SK-MEL-5 (cell line): ENCODE data around the gene VWDE. TPM values are rescaled to one million over a fixed set of nuclear protein-coding genes. Genes with fewer than 3 reads are reported as not detected.
A peak's percentile ranks its signal among the peaks of the same experiment; 100 is the strongest.
"Not testable (repeated sequence)": the region's sequence is repeated elsewhere in the genome, so short reads cannot be mapped to it uniquely, and the experiment has no call there.

Source experiments
- DNase-seq: peaks from one replicate; pipeline ENCODE4 v3.0.0-alpha.2; 2016; ENCODE audit warnings: low read depth, low spot score
- in situ Hi-C: cut with HindIII; loops from 2 replicates; pipeline ENCODE4 v1.10.0; 2016; ENCODE audit warnings: low sequenced_read_pairs, high pct_unique_total_duplicates, low pct_unique_long_range_greater_than_20kb
- total RNA-seq: library from RNA; depleted of rRNA; stranded (reverse); fragments of >200 nt; shearing (Covaris generic); gene quantifications from 2 replicates; pipeline ENCODE4 v1.2.3, GENCODE V29; 2014

Gene VWDE
- total RNA-seq, 1 experiment from 2014 or later, result 0.32 TPM

- DNase-seq, result no peak
- in situ Hi-C loops, result no loop called here
Measured at GRCh38 chr7:12410523-12410922, 6.9 kb upstream of the VWDE start.

DNA sequence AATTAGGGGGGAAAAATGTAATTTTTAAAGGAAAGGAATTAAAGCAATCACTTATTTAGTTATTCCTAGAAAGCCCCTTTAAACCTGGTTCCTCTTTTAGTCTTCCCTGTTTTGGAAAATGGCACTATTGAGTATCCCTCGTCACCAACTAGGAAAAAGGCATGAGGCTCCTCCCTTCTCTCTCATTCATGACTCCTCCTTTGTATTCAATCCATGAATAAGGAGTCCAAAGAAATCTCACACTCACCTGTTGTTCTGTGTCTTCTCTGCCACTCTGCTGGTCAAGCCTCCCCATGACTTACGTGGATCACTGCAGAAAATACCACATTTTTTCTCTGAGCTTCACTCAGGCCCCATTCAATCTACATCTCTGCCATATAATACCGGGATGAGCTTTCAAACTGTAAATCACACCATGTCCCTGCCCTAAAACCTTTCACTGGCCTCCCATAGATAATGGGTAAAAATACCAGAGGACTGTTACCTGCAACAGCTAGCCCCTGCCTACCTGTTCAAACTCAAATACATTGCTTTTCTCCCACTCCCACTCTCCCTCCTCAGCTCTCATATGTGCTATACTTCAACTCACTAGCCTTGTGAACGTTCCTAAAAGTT lies 5.5 kb upstream of the VWDE start:
- in situ Hi-C loops, result no loop called here
- no peak for DNase-seq

GRCh38 chr7:12407652-12408051 lies 4.0 kb upstream of the VWDE start:
- DNase-seq, in situ Hi-C loops: not testable (repeated sequence)

- in situ Hi-C loops, result no loop called here
Measured at GRCh38 chr7:12402365-12402725, 1.3 kb downstream of the VWDE start.

GRCh38 chr7:12401538-12402364 lies 1.9 kb downstream of the VWDE start:
- in situ Hi-C loops, result no loop called here
- no peak for DNase-seq

More at GRCh38 chr7:12402365-12402725, 1.3 kb downstream of the VWDE start:
- no peak for DNase-seq

- no peak for DNase-seq
- in situ Hi-C loops, result no loop called here
Measured at GRCh38 chr7:12398186-12398585, 5.5 kb downstream of the VWDE start.

- DNase-seq, result no peak
- in situ Hi-C loops, result no loop called here
Measured at GRCh38 chr7:12397671-12398070, 6.0 kb downstream of the VWDE start.

GRCh38 chr7:12396670-12397069 lies 7.0 kb downstream of the VWDE start:
- DNase-seq, in situ Hi-C loops: not testable (repeated sequence)

- no peak for DNase-seq
- in situ Hi-C loops, result no loop called here
Measured at GRCh38 chr7:12391922-12392615, 11.6 kb downstream of the VWDE start.

DNA sequence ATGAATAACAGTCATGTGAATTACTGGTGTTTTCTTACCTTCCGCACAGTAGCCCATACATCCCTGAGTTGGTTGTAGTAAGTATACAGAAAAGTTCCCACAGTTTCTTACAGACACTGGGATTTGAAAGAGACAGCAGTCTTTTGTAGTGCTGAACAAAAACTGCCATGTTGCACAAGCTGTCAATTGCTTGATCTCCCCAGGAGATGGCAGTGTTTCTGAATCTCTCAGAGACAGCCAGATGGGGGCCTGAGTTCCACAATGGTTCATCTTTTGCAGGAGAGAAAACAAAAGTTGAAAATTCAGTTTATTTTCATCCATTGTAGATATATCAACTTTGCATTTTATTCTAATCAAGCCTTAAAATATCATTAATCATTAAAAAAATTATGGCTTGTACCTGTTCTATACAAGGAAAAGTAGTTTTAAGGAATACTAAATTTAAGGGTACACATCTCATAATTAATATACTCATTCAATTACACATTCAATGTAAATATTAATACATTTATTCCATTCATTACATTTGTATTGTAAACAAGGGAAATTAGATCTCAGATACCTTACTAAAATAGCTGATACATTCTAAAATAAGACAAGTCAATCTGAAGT lies 14.5 kb downstream of the VWDE start:
- peak; percentile 90 for DNase-seq
- in situ Hi-C loops, result no loop called here

DNA sequence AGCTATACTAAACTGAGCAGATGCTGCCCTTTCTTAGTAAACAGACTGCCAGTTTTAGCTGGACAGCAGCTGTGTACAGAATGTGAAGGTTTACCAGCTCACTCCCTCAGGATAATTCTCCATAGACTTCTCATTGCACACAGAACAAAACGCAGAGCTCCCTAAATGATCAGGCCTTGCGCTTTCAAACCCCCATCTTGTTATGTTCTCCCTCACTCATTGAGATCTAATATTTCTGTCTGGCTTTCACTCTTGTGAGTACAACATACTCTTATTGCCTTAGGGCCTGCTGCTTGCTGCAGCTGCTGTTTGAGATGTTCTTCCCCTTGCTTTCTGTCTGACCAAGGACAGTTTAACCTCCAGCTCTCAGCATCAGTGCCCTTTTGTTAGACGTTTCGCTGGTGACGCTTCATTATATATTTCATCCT lies 17.3 kb downstream of the VWDE start:
- in situ Hi-C loops, result no loop called here
- no peak for DNase-seq

DNA sequence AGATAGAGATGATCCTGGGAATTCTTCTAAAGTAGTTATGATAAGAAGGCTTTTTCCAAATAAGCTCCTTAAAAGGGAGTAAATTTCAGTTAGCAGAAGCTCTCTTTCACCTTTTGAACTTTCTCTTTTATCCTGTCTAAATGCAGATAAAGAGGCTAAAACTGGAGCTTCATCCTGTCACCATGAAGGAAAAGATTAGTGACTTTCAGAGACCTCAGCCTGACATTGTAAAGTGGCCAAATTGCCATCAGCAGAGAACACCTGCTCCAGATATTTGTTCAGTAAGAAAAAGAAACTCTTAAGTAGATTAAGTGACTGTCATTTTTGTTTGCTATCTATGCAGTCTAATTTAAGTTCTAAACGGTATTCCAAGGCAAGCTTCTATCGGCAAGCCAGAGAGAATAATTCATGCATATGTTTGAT lies 18.3 kb downstream of the VWDE start:
- in situ Hi-C loops, result no loop called here
- DNase-seq, result no peak

DNA sequence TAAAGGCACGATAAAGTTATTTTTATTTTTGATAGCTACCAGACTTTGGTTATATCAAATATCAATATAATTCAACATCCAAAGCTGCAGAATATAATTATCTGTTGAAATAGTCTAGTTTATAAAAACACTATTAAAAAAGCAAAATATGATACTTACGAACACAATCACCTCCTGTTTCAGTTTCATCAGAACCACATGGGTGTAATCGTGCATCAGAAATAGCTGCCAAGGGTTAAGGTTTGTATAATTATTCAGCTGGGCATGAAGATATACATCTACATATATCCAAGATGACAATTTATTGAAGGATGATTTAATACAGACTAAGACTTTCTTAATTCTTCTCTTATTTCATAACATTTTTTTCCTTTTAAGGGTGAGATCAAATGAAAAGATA lies 20.3 kb downstream of the VWDE start:
- no peak for DNase-seq
- in situ Hi-C loops, result no loop called here

- DNase-seq, result no peak
- in situ Hi-C loops, result no loop called here
Measured at GRCh38 chr7:12378389-12378788, 25.3 kb downstream of the VWDE start.

- no peak for DNase-seq
- in situ Hi-C loops, result no loop called here
Measured at GRCh38 chr7:12377406-12377805, 26.3 kb downstream of the VWDE start.

GRCh38 chr7:12373580-12374263 lies 29.9 kb downstream of the VWDE start:
- no peak for DNase-seq
- in situ Hi-C loops, result no loop called here

DNA sequence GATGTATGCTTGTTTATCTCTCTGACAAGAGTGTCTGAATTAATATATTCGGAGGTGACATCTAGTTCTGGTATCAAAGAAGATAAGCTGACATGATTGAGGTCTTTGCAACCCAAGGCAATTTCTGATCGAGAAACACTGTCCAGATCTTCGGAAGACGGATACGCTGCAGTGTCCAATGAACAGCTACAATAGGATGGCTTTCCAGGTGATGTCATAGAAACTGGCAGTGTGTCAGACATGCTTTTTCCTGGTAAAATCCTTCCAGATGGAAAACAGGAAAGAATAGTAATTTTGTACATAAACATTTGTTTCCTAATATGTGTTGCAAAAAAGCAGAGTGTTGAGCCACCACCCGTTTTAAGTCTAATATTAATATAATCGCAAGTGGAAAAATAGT lies 33.4 kb downstream of the VWDE start:
- DNase-seq, result no peak
- in situ Hi-C loops, result no loop called here

GRCh38 chr7:12369756-12370155 lies 33.9 kb downstream of the VWDE start:
- in situ Hi-C loops, result no loop called here
- no peak for DNase-seq
